ENCODE data around the gene ST8SIA5. TPM values are rescaled to one million over a fixed set of nuclear protein-coding genes. Genes with fewer than 3 reads are reported as not detected.

Gene ST8SIA5
- polyA plus RNA-seq, 3 donors = 0.92 to 1.3 (median 0.94) TPM

DNA sequence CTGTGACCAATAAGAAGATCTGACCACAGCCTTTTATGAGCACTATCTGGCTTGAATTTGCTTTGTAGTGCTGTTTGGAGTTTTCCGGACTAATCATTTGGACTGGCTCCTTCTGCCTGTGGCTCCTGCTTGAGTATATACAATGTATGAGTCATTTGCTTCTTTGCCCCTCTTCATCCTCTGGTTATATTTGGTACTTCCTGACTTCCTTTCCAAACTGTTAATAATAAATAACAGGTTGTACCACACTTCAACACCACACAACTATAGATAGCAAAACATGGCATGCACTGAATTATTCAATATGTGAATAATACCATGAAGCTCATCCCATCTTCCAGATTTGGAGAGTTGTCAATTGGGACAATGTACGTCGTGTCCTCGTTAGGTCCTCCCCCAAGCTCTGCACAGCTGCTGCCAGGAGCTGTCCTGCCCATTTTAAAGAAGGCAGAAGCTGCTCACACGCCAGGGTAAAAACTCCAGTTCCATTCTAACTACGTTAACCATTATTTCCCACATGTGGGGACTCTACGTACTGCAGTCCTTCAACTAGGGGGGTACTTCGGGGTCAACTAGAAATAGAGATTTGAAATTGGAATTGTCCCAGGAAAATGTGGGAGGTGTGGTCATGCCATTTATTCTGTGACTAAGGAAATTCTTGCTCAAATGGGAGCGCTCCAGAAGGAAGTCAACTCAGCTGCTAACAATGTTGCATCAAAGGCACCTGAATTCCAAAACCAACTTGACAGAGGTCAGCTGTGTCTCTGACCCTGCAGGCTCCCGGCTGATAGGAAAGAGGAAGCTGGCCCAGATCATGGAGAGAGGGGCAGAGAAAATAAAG lies 38.1 kb downstream of the ST8SIA5 start:
- DNase-seq (ENCODE audit: extremely low read depth in 1 of 11, low read depth in 9 of 11, low spot score in 4 of 11) = no peak

DNA sequence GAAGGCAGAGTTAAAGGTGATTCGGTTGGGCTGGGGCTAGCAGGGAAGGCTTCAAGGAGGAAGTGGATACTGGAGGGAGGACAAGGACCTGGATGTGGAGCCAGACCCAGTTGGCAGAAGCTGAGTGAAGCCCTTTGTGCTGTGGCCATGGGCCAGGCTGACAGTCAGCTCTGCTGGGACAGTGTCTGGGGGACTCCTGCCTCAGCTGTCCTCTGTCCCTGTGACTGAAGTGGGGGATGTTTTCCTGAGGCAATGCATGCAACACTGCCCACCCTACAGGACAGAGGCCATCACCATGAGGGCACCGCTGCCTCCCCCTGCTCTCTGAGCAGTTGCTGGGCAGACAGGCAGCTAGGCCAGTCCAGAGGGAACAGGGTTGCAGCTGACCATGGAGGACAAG lies 40.0 kb downstream of the ST8SIA5 start:
- DNase-seq (ENCODE audit: extremely low read depth in 1 of 11, low read depth in 9 of 11, low spot score in 4 of 11) = no peak

DNA sequence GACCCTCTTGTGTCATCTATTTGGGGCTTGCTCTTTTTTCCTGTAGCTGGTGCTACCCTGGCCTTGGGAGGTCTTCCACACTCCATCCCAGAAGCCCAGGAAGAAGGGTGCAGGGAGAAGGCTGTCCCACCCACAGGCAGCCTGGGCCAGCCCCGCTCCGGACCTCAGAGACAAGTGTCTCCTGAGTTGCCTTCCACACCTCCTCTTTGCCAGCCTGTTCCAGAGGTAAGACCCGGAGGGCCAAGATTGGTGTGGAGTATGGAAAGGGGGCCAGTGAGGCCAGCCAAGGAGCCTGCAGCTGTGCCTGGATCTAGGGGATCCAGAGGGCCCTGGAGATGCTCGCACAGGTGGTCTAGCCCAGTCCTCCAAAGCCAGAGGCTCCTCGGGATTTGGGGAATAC lies 40.5 kb downstream of the ST8SIA5 start:
- no peak for DNase-seq (ENCODE audit: extremely low read depth in 1 of 11, low read depth in 9 of 11, low spot score in 4 of 11)

DNA sequence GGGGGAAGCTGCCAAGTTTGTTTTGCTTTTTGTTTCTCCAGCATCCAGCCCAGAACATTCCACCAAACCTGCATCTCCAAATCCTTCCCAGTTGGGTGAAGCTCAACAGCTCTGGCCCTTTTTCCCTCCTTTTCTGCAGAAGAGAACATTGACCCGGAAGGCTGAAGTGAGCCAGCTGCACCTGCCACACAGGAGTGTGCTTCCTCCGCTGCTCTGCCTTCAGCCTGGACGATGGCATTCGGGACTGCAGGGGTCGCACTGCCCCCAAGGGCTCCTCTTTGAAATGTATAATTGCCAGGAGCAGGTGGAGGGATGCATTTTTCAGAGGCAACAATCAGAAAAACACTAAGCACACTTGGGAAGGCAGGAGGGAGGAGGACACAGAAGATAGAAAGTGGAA lies 41.8 kb downstream of the ST8SIA5 start:
- no peak for DNase-seq (ENCODE audit: extremely low read depth in 1 of 11, low read depth in 9 of 11, low spot score in 4 of 11)

DNA sequence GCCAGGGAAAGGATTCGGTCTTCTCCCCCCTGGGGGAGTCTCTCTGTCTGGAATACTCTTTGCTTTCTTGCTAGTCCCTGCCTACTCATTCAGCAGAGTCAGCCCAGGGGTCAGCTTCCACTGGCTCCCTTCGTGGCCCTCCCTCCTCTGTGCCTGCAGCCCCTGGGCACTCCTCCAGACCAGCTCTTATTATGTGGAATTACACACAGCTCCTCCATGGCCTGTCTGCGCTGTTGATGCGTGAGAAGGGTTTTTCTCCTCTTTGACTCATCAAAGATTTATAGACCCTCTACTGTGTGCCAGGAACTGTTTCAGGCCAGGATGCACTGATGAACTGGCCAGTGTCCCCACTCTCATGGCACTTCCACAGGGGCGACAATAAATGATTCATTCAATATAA lies 44.4 kb downstream of the ST8SIA5 start:
- DNase-seq (ENCODE audit: extremely low read depth in 1 of 11, low read depth in 9 of 11, low spot score in 4 of 11) = peak in 6 of 11 donors; percentile 13 to 28 (median 22)

DNA sequence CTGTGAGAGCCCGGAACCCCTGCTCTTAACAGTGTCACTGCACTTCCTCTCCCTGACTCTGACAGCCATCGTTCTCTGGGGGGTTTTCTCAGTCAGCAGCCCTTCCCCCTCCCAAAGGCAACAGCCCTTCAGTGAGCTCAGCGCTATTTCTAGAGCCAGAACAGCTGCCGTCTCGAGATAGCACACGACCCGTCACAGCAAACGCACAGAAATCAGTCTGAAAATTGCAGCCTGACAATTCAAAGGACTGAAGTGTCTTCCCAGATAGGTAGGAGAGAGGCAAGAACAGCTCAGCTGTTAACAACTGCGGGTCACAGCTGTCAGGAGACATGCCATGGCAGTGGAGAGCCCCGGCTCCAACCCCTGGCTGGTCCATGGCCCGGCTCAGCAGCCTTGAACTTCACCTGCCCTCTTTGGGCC lies 45.4 kb downstream of the ST8SIA5 start:
- DNase-seq (ENCODE audit: extremely low read depth in 1 of 11, low read depth in 9 of 11, low spot score in 4 of 11) = peak in 8 of 11 donors; percentile 10 to 36 (median 27)

DNA sequence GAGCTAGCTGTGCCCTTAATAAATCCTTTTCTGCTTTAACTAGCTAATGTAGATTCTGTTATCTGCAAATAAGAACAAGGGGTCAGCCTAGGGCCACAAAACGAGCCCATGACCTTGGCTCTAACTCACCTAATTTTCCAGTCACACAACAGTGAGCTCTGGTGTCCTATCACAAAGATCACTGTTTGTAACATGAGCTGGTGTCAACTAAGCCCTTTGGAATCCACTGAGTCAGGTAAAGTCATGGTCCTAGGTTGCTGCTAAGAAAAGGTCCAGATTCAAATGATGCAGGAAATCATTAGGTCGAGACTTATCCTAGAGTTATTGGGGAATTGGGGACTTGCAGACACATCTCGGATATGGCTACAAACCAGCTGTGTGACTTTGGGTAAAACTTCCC lies 49.9 kb downstream of the ST8SIA5 start:
- no peak for DNase-seq (ENCODE audit: extremely low read depth in 1 of 11, low read depth in 9 of 11, low spot score in 4 of 11)

DNA sequence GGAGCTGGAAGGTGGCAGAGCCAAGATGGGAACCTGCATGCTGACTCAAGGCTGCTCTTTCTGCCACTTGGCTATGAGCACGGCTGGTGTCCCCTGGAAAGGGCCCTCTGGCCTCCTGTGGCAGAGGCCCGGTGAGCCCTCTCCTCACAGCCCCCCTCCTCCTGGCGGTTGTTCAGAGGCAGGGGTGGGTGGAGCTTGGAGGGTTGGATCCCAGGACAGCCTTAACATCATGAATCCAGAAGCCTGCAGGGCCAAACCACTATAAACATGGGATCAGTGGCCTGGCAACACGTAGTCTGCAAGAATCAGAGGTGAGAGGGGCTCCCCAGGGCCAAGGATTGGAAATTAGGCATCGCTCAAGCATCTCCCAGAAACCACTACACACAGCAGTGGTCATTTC lies 51.3 kb downstream of the ST8SIA5 start:
- no peak for DNase-seq (ENCODE audit: extremely low read depth in 1 of 11, low read depth in 9 of 11, low spot score in 4 of 11)

DNA sequence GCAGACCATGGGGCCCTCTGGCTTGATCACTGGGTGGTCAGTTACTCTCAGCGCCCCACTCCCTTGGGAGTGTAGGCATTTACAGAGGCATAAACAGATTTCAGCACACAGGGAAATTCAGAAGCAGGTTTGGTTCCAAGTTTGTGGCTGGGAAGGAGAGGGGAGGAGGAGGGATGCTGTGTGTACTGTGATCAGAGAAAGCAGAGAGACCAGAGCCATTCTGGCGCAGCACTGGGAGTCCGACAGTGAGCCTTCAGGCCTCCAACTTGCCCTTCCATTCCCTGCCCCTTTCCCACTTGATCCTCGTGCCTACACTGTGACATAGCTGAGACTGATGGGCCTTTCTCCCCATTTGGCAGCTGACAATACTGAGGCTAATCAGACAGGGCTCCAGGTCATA lies 52.0 kb downstream of the ST8SIA5 start:
- DNase-seq (ENCODE audit: extremely low read depth in 1 of 11, low read depth in 9 of 11, low spot score in 4 of 11) = no peak

DNA sequence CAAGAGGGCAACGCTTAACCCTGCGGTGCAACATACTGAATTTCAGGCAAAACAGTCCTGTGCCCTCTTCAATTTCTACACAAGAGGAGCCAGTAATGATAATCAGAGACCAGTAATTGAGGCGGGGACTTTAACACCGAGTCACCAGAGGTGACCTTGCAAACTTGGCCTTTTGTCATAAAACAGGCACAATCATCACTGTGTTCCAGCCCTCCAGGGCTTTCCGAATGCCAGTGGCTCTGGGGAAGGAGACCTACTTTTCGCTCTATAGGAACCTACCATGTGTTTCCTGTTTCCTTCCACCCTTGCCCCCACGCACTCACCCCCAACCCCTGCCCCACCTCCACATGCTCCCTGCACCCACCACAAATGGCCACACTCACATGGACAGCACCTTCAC lies 52.7 kb downstream of the ST8SIA5 start:
- no peak for DNase-seq (ENCODE audit: extremely low read depth in 1 of 11, low read depth in 9 of 11, low spot score in 4 of 11)

DNA sequence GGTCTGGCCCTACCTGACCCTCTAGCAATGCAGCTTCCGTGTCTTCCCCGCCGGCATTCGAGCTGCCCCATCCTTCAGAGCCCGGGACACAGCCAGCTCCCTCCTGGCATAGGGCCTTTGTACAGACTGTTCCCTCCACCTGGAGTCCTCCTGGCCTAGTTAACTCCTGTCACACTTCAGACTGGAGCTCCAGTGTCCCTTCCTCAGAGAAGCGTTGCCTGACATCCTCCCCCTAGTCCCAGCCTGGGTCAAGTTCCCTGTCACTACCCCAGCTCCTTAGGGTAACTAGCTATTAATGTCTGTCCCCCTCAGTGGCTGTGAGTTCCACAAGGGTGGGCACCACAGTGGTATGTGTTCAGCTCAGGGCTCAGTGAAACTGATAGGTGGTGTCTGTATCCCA lies 54.4 kb downstream of the ST8SIA5 start:
- DNase-seq (ENCODE audit: extremely low read depth in 1 of 11, low read depth in 9 of 11, low spot score in 4 of 11) = peak in 1 of 11 donors; percentile 29

DNA sequence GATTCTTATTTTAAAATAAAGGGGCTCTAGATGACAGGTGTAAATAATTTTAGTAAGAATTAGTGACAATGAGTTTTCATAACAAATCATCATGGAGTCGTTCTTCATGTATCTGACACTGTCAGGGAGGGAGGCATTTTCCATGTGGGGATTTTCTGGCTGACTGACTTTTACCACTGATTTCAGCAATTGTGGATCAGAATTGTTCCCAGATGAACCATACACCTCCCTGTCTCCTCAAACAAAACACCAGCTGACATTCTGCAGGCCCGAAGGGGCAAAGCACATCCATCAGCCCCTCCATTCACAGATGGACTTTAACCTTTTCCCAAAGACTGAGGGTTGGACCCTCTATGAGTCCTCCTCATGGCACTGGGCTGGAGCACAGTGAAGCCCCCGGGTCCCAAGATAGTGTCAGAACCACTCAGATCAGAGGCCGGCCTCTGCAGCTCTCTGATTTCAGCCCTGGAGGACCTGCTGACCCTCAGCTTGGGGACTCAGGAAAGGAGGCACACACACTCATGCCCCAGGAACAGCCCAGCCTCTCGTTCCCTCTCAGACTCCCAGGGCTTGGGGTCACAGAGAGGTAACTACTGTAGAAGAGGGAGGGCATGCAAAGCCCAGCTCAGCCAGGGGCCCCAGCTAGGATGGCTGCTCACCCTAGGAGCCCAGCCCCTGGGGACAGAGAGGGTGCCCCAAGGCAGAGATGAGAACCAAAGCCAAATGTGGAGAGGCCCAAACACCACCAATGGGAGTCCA lies 56.6 kb downstream of the ST8SIA5 start:
- DNase-seq (ENCODE audit: extremely low read depth in 1 of 11, low read depth in 9 of 11, low spot score in 4 of 11) = no peak

DNA sequence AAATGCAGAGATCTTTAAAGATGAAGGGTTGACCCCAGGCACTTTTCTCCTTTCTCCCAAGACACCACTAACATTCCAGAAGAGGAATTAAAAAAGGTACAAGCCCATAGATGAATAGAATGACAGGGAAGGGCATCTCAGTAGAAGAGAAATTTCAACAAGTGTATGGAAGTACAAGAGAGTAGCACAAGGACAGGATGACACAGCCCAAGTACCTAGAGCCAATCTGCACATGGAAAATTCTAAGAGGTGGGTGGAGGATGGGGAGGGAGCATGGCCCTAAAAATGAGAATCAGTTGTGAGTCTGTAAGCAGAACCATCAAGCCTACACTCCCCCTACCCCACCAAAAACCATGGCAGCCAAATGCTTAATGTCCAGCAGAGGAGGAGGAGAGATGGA lies 60.2 kb downstream of the ST8SIA5 start:
- DNase-seq (ENCODE audit: extremely low read depth in 1 of 11, low read depth in 9 of 11, low spot score in 4 of 11) = no peak

DNA sequence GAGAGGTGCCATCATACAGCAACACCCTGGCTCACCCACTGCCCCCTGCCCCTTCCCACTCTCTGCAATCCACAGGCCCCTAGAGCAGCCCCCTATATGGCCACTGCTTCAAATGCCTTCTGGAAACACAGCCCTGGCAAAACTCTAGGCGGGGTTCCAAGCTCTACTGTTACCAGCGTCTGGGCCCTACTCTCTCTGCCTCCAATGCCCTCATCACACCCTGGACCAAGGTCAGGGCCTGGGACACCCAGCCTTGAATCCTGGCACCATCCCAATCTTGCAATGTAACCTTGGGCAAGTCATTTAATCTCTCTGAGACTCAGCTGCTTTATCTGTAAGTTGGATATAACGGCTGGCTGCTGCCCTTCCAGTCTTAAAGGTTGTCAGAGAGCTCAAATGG lies 60.6 kb downstream of the ST8SIA5 start:
- no peak for DNase-seq (ENCODE audit: extremely low read depth in 1 of 11, low read depth in 9 of 11, low spot score in 4 of 11)

DNA sequence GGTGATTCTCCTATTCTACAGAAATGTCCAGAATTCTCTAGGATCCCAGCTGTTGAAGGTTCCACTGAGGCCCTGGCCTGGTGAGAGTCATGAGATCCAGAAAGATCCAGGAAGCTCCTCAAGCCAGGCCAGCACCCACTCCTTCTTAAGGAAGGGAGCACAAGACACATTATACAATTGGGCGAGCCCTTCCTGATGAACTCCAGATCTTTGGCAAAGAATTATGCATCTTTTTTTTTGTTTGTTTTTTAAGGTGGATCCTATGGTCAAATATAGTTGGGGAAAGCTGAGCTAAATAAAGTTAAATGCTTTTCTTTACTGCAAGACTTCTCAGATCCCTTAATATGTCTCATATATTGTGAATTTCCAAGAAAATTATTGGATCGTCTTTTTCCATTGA lies 62.9 kb downstream of the ST8SIA5 start:
- DNase-seq (ENCODE audit: extremely low read depth in 1 of 11, low read depth in 9 of 11, low spot score in 4 of 11) = no peak

DNA sequence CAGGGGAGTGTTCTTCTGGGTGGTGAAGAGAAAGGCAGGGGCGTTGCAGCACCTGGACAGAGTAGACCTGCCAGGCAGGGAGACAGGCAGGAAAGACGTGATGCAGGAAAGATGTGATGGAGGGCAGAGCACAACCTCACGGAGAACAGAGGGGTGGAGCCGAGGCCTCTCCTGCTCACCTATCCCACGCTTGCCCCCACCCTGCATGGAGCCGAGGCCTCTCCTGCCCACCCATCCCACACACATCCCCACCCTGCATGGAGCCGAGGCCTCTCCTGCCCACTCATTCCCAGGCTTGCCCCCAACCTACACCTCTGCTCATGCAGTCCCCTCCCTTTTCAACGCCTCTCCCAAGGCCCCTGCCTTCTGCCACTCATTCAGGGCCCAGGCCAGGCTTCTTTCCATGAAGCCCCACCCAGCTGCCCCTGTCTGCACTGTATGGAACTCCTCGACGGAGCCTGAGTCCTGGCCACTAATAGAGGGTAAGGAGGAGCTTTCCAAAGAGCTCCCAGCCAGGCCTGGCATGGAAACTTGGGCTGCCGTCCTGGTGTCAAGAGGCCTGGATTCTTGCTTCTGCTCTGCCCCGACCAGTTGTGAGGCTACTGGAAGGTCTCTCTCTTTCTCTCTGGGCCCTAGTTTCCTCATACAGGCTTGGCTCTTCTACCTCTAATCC lies 67.9 kb downstream of the ST8SIA5 start:
- DNase-seq (ENCODE audit: extremely low read depth in 1 of 11, low read depth in 9 of 11, low spot score in 4 of 11) = no peak

DNA sequence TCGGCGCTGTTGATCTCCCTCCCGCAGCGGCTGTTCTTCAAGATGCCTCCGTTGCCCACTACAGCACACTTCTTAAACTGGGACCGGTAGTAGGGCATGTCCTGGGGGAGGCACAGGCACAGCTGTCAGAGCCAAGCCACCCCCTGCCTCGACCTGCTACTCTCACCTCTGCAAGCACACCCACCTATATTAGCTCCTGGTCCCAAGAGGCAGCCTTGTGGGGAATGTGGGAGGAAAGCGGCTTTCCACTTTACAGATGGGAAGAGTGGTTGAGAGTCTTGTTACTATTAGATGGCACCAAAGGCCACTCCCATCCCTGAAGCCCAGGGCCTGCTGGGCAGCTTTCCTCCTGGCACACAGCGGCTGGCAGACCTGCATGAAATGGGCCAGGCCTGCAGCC lies 70.7 kb downstream of the ST8SIA5 start:
- no peak for DNase-seq (ENCODE audit: extremely low read depth in 1 of 11, low read depth in 9 of 11, low spot score in 4 of 11)

DNA sequence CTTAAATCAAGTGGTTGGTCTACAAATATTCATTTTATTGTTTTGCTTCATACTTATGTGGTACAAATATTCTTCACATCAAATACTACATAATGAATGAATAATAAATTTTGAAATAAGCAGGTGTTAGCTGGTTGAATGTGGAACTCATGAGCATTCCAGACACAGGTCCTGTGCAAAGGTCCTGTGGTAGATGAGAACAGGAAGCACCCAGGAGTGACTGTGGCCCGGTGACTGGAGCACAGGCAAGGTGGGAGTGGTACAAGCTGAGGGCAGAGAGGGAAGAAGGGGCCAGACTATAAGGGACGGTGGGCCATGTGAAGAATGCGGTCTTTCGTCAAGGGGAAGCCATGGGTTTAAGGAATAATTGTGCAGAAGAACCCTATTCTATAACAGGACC lies 73.6 kb downstream of the ST8SIA5 start:
- no peak for DNase-seq (ENCODE audit: extremely low read depth in 1 of 11, low read depth in 9 of 11, low spot score in 4 of 11)

DNA sequence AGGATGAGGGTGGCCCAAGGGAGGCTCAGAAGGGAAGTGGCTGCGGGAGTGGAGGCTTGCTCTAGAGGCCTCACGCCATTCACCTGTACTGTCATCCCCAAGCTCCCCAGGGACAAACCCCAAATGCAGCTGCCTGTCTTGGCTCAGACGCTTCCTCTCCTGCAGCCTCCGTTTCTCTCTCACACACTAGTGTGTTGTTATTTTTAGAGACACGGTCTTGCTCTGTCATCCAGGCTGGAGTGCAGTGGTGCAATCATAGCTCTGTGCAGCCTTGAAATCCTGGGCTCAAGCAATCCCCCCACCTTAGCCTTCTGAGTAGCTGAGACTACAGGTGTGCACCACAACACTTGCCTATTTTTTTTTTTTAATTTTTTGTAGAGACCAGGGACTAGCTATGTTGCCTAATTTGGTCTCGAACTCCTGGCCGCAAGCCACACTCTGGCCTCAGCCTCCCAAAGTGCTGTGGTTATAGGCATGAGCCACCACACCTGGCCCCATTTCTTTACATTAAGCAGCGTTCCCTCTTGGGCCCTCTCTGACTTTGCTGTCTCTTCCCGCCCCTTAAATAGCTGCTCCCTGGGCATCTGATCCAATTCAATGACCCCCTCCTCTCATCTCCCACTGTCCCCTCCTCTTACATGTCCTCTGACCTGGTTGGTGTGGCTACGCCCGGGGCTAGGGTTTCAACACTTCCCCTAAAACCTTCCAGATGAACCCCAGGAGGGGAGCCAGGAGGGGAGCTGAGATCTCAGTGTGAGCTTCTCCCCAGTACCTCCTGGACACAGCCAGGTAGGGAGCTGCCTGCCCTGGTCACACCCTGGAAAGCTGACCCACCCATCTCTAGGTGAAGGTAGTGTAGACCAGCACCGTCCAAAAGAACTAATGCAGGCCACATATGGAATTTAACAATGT lies 75.8 kb downstream of the ST8SIA5 start:
- DNase-seq (ENCODE audit: extremely low read depth in 1 of 11, low read depth in 9 of 11, low spot score in 4 of 11) = no peak
